SJCRH30 (cell line): ENCODE data around the gene ADAMTS18. TPM values are rescaled to one million over a fixed set of nuclear protein-coding genes. Genes with fewer than 3 reads are reported as not detected.

Experiments
- DNase-seq, 2 experiments: peaks; one replicate each; pipeline ENCODE4 v3.0.0-alpha.2; 2015 to 2020
- H3K27ac ChIP-seq: fragments of 250-450 bp; sonication (Bioruptor Pico); 2 replicates; pipeline ENCODE4 v1.5.1; 2020; ENCODE audit warnings: mild to moderate bottlenecking, moderate library complexity
- H3K27me3 ChIP-seq: fragments of 250-450 bp; sonication (Bioruptor Pico); 2 replicates; pipeline ENCODE4 v1.5.1; 2020; ENCODE audit warnings: mild to moderate bottlenecking, moderate library complexity
- H3K36me3 ChIP-seq: fragments of 250-450 bp; sonication (Bioruptor Pico); 2 replicates; pipeline ENCODE4 v1.5.1; 2020; ENCODE audit warnings: mild to moderate bottlenecking, moderate library complexity
- H3K4me1 ChIP-seq: fragments of 250-450 bp; sonication (Bioruptor Pico); 2 replicates; pipeline ENCODE4 v1.5.1; 2020; ENCODE audit warnings: mild to moderate bottlenecking, moderate library complexity
- H3K4me3 ChIP-seq: fragments of 250-450 bp; sonication (Bioruptor Pico); 2 replicates; pipeline ENCODE4 v1.5.1; 2020; ENCODE audit warnings: mild to moderate bottlenecking, moderate library complexity
- H3K9me3 ChIP-seq: fragments of 250-450 bp; sonication (Bioruptor Pico); replicated peaks from 2 replicates; pipeline ENCODE4 v1.5.1; 2020; ENCODE audit warnings: mild to moderate bottlenecking, moderate library complexity
- total RNA-seq: library from RNA; depleted of rRNA; stranded (reverse); fragments of >200 nt; shearing (Covaris generic); gene quantifications from 2 replicates; pipeline ENCODE4 v1.2.3, GENCODE V29; 2014

Gene ADAMTS18
- total RNA-seq, 1 experiment from 2014 or later, result 0.16 TPM

- Histone ChIP-seq H3K36me3 (no peaks in the 10 kb centered on the region), H3K9me3 (no peaks in the 10 kb centered on the region), H3K4me3 (no peak overlapping the region), H3K4me1 (no peaks in the 10 kb centered on the region), H3K27me3 (no peaks in the 10 kb centered on the region), H3K27ac (no peak overlapping the region)
- DNase-seq, result no peak
Measured at GRCh38 chr16:77331802-77332586, 102.8 kb downstream of the ADAMTS18 start.

- H3K9me3 ChIP-seq, result no peaks in the 10 kb centered on the region
- H3K36me3 ChIP-seq, result no peaks in the 10 kb centered on the region
- no peaks in the 10 kb centered on the region for H3K4me1 ChIP-seq
- no peak overlapping the region for H3K27ac ChIP-seq
- no peaks in the 10 kb centered on the region for H3K27me3 ChIP-seq
- H3K4me3 ChIP-seq, result no peak overlapping the region
- no peak for DNase-seq
Measured at GRCh38 chr16:77331043-77331442, 103.8 kb downstream of the ADAMTS18 start.

- Histone ChIP-seq H3K4me1 (no peaks in the 10 kb centered on the region), H3K27ac (no peak overlapping the region), H3K36me3 (no peaks in the 10 kb centered on the region), H3K9me3 (no peaks in the 10 kb centered on the region), H3K4me3 (no peak overlapping the region), H3K27me3 (no peaks in the 10 kb centered on the region)
- peak in 1 of 2 experiments; percentile 0 for DNase-seq
Measured at GRCh38 chr16:77330332-77331042, 104.3 kb downstream of the ADAMTS18 start.

- no peaks in the 10 kb centered on the region for H3K4me1 ChIP-seq
- no peaks in the 10 kb centered on the region for H3K27me3 ChIP-seq
- no peak for DNase-seq
- H3K9me3 ChIP-seq, result no peaks in the 10 kb centered on the region
- H3K36me3 ChIP-seq, result no peaks in the 10 kb centered on the region
- no peak overlapping the region for H3K27ac ChIP-seq
- no peak overlapping the region for H3K4me3 ChIP-seq
Measured at GRCh38 chr16:77328768-77329167, 106.1 kb downstream of the ADAMTS18 start.

- no peaks in the 10 kb centered on the region for H3K36me3 ChIP-seq
- H3K4me1 ChIP-seq, result no peaks in the 10 kb centered on the region
- H3K4me3 ChIP-seq, result no peak overlapping the region
- H3K9me3 ChIP-seq, result no peaks in the 10 kb centered on the region
- DNase-seq, result no peak
- no peaks in the 10 kb centered on the region for H3K27me3 ChIP-seq
- no peak overlapping the region for H3K27ac ChIP-seq
Measured at GRCh38 chr16:77328274-77328673, 106.6 kb downstream of the ADAMTS18 start.

GRCh38 chr16:77327717-77328116, 107.1 kb downstream of the ADAMTS18 start:
- H3K27me3 ChIP-seq, result no peaks in the 10 kb centered on the region
- no peak overlapping the region for H3K27ac ChIP-seq
- H3K9me3 ChIP-seq, result no peaks in the 10 kb centered on the region
- DNase-seq, result no peak
- no peak overlapping the region for H3K4me3 ChIP-seq
- no peaks in the 10 kb centered on the region for H3K4me1 ChIP-seq
- no peaks in the 10 kb centered on the region for H3K36me3 ChIP-seq

GRCh38 chr16:77324729-77325128, 110.1 kb downstream of the ADAMTS18 start:
- no peaks in the 10 kb centered on the region for H3K36me3 ChIP-seq
- no peak overlapping the region for H3K4me3 ChIP-seq
- no peak for DNase-seq
- no peaks in the 10 kb centered on the region for H3K27me3 ChIP-seq
- no peak overlapping the region for H3K27ac ChIP-seq
- H3K9me3 ChIP-seq, result no peaks in the 10 kb centered on the region
- H3K4me1 ChIP-seq, result no peaks in the 10 kb centered on the region

GRCh38 chr16:77323695-77324094, 111.1 kb downstream of the ADAMTS18 start:
- no peak for DNase-seq
- Histone ChIP-seq H3K4me1 (no peaks in the 10 kb centered on the region), H3K27me3 (no peaks in the 10 kb centered on the region), H3K36me3 (no peaks in the 10 kb centered on the region), H3K4me3 (no peak overlapping the region), H3K27ac (no peak overlapping the region), H3K9me3 (no peaks in the 10 kb centered on the region)

- Histone ChIP-seq H3K4me3 (no peak overlapping the region), H3K9me3 (no peaks in the 10 kb centered on the region), H3K4me1 (no peaks in the 10 kb centered on the region), H3K27ac (no peak overlapping the region), H3K36me3 (no peaks in the 10 kb centered on the region), H3K27me3 (no peaks in the 10 kb centered on the region)
- no peak for DNase-seq
Measured at GRCh38 chr16:77322757-77323156, 112.1 kb downstream of the ADAMTS18 start.

- H3K27ac ChIP-seq, result no peak overlapping the region
- H3K36me3 ChIP-seq, result no peaks in the 10 kb centered on the region
- H3K9me3 ChIP-seq, result no peaks in the 10 kb centered on the region
- no peak for DNase-seq
- no peaks in the 10 kb centered on the region for H3K4me1 ChIP-seq
- no peaks in the 10 kb centered on the region for H3K27me3 ChIP-seq
- H3K4me3 ChIP-seq, result no peak overlapping the region
Measured at GRCh38 chr16:77317059-77317458, 117.8 kb downstream of the ADAMTS18 start.

GRCh38 chr16:77310877-77311276, 124.0 kb downstream of the ADAMTS18 start:
- no peaks in the 10 kb centered on the region for H3K9me3 ChIP-seq
- H3K4me3 ChIP-seq, result no peak overlapping the region
- H3K27ac ChIP-seq, result no peak overlapping the region
- H3K27me3 ChIP-seq, result no peaks in the 10 kb centered on the region
- no peaks in the 10 kb centered on the region for H3K4me1 ChIP-seq
- no peaks in the 10 kb centered on the region for H3K36me3 ChIP-seq
- DNase-seq, result no peak

GRCh38 chr16:77308163-77308561, 126.7 kb downstream of the ADAMTS18 start:
- Histone ChIP-seq H3K27ac (no peak overlapping the region), H3K4me1 (no peaks in the 10 kb centered on the region), H3K27me3 (no peaks in the 10 kb centered on the region), H3K4me3 (no peak overlapping the region), H3K36me3 (no peaks in the 10 kb centered on the region), H3K9me3 (no peaks in the 10 kb centered on the region)
- no peak for DNase-seq

- Histone ChIP-seq H3K9me3 (no peaks in the 10 kb centered on the region), H3K27ac (no peak overlapping the region), H3K27me3 (no peaks in the 10 kb centered on the region), H3K4me3 (no peak overlapping the region), H3K36me3 (no peaks in the 10 kb centered on the region), H3K4me1 (no peaks in the 10 kb centered on the region)
- no peak for DNase-seq
Measured at GRCh38 chr16:77307426-77308162, 127.2 kb downstream of the ADAMTS18 start.

- Histone ChIP-seq H3K27ac (no peak overlapping the region), H3K4me1 (no peaks in the 10 kb centered on the region), H3K36me3 (no peaks in the 10 kb centered on the region), H3K4me3 (no peak overlapping the region), H3K27me3 (no peaks in the 10 kb centered on the region), H3K9me3 (no peaks in the 10 kb centered on the region)
- DNase-seq, result no peak
Measured at GRCh38 chr16:77306075-77306474, 128.8 kb downstream of the ADAMTS18 start.

GRCh38 chr16:77304877-77305276, 130.0 kb downstream of the ADAMTS18 start:
- DNase-seq, result no peak
- Histone ChIP-seq H3K36me3 (no peaks in the 10 kb centered on the region), H3K9me3 (no peaks in the 10 kb centered on the region), H3K27me3 (no peaks in the 10 kb centered on the region), H3K4me1 (no peaks in the 10 kb centered on the region), H3K4me3 (no peak overlapping the region), H3K27ac (no peak overlapping the region)
